ENCODE measurements around the gene PIP4K2A.
"Not testable (repeated sequence)": the region's sequence is repeated elsewhere in the genome, so short reads cannot be mapped to it uniquely, and the experiment has no call there.

Gene PIP4K2A

GRCh38 chr10:22697101-22697500, 17.3 kb downstream of the PIP4K2A start:
- no peak for DNase-seq

DNA sequence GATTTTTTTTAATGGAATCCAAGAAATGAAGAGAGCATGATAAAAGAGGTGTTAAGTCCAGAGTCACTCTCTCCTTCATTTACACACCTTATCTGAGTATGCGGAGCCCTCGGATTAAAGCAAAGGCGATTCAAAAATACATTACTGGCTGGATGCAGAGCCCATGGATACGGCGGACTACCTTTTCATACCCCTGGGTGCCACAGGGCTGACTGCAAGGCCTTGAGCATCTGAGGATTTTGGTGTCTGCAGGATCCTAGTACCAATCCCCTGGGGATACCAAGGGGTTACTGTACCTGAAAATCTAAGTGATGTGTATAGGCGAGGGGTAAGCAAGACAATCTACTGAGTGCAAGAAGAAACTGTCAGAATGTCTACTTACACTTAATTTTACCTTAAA, 20.5 kb downstream of the PIP4K2A start:
- DNase-seq, result no peak

GRCh38 chr10:22693371-22693784, 21.0 kb downstream of the PIP4K2A start:
- DNase-seq, result no peak

- DNase-seq, result not testable (repeated sequence)
Measured at GRCh38 chr10:22692119-22692518, 22.3 kb downstream of the PIP4K2A start.

DNA sequence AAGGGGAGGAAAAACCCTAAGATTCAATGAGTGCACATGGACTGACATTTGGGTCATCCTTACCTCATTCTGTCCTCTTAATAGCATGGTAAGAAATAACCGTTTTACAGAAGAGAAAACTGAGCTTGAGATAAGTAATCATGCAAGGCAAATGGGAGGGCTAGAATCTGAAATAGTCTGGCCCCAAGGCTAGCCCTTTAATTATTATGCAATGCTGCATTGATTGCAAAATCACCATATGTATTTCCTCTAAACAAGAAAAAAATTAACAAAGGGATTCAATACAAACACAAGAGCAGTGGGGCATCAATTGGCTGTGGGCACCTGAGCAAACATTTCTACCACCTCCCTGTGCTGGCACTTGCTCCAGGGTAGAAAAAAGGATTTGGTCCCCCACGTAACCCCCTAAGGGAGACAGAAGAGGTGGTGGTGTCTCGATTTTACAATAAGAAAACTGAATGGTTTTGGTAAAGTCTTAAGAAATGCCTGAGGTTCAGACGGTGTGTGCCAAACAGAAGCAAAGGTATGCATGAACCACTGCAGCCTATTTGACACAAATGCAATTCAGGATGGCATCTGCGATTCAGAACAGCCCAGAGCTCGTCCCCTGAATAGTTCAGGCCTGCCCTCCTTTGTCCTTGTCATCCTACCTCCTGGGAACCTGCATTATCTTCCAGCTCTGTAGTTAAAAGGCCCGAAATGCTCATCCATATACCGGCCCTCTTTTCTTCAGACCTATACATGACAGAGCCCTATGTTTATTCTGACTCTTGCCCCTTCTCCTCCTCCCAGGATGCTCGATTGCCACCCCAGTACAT, 23.6 kb downstream of the PIP4K2A start:
- DNase-seq, result no peak

- DNase-seq, result no peak
Measured at GRCh38 chr10:22690158-22690557, 24.2 kb downstream of the PIP4K2A start.

DNA sequence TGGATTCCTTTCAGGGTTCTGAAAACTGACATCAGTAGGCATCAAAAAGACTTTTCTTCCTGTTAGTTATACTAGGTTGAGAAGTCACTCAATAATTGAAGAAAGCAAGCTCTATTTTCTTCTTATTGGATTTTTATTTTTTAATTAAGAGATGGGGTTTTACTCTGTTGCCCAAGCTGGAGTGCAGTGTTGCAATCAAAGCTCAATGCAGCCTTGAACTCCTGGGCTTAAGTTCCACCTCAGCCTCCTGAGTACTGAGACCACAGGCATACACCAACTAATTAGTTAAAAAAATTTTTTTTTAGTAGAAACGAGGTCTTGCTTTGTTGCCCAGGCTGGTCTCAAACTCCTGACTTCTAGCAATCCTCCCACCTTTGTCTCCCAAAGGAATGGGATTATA, 28.0 kb downstream of the PIP4K2A start:
- no peak for DNase-seq

DNA sequence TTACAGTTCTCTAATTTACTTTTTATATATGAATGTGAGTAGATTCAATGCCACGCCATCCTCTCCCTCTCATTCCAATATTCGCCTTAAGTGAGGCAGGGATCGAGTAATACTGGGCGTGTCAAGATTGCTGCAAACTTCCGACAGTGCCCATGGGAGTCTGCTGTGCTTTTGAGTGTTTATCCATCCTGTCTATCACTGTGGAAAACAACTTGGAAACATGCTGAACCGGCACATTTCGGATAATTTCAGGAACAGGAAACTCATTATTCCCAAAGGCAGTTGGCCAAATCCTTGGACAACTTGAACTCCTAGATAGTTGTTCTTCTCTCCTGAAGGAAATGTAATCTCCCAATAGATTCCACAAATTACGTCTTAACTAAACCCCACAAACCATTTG, 28.5 kb downstream of the PIP4K2A start:
- DNase-seq, result no peak

DNA sequence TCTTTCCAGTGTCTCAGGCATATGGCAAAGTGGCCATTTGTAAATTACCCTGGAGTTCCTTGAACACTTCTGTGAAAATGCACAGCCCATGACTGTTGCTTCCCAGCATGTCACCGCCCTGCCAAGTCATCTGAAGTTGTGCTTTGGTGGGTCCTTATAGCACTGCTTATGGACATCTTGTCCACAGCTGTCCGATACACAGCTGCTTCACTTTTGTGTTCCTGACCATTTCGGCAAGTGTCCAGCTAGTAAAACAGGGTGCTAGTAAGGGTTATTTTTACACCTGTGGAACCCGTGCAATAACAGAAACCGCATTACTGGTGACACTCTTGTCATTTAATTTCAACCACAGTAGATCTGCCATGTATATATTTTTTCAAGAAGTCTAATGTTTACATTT, 29.7 kb downstream of the PIP4K2A start:
- DNase-seq, result no peak

DNA sequence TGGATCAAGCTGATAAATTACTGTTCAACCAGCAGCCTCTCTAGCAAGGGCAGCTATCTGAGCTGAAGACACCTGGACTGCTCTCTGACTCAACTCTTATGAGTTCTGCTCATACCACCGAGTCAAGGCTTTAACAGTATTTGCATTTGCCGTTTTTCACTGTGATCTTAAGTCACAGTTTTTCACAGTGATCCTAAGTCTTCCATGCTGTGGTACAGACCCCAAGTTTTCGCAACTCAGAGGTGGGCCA, 31.3 kb downstream of the PIP4K2A start:
- no peak for DNase-seq

DNA sequence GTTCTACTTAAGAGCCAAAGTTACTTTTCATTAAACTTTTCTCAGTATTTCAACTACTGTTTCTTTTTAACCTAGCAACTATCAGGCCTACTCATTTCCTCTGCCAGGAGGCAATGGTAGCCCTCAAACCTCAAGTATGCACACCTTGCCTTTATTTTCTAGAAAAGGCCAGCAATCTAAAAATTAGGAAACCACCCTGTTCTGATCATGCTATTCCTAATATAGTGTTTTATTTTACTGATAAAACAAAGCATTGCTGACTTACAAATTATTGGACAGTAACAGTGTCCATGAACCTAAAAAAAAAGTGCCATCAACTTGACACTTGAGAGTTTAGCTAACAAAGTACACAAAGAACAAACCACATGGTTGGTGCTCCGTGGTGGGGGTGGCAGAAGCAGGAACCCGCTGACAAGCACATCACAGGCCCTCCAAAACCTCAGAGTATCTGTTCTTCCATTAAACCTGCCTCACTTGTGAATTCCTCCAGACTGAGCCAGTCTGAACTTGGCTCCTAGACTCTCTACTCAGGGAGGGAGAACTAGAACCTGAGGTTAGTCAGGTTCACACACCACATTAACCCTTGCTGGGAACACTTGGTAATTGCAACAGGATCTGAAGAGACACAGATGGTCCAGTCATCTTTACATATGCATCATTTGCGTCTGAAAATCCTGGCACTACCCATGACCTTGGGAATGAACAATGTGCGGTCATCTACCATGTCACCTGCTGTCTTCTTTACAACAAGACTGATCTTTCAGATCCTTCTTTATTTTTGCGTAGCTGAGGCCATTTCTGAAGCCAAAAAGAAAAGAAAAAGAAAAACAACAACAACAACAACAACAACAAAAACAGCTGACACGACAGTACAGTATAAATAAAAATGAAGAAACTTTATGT, 31.9 kb downstream of the PIP4K2A start:
- DNase-seq, result no peak

DNA sequence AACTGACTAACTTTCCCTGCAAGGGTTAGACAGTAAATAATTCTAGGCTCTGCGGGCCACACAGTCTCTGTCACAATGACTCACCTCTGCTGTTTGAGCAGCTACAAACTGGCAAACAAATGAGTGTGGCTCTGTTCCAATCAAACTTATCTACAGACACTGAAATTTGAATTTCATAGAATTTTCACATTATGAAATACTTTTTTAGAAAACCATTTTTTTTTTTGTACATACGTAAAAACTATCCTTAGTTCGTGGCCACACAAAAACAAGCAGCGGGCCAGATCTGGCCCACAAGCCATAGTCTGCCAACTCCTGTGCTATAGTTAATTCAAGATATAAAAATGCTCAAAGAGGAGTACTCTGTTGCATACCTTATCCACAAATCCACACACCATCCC, 32.6 kb downstream of the PIP4K2A start:
- no peak for DNase-seq

DNA sequence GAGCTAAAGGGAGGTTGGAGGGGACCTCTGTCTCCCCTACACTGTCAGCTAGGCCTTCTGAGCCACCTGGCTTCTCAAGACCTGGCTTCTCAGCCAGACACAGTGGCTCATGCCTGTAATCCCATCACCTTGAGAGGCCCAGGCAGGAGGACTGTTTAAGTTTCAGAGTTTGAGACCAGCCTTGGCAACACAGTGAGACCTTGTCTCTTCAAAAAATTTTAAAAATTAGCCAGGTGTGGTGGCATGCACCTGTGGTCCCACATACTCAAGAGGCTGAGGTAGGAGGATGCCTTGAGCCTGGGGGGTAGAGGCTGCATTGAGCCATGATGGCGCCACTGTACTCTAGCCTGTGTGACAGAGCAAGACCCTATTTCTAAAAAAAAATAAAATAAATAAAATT, 33.1 kb downstream of the PIP4K2A start:
- no peak for DNase-seq

DNA sequence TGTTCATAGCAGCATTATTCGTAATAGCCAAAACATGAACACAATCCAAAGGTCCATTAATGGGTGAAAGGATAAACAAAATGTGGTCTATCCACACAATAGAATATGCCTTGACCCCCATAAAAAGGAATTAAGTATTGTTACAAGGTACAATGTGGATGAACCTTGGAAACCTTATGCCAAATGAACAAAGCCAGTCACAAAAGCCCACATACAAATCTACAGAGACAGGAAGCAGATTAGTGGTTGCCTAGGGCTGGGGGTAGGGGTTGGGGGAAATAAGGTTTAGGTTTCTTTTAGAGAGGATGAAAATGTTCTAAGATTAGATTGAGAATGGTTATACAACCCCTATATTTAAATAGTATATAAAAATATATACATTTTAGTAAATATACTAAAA, 34.8 kb downstream of the PIP4K2A start:
- DNase-seq, result no peak

DNA sequence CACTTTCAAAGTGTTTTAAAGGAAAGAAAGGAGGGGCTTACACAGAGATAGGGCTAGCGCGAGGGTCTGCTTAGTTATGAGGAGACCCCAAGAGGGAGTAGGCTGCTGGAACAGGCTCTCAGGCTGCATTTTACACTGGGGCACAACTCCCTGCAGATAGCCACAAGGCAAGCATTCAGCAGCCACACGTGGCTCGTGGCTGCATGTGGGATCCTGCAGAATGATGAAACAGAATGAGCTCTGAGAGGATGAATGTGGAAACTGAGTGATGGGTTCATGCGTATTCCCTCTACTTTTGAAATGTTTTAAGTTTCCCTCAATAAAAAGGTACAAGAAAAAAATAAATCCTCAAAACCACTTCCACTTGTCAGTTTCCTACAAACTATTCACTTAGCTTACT, 37.0 kb downstream of the PIP4K2A start:
- DNase-seq, result no peak

DNA sequence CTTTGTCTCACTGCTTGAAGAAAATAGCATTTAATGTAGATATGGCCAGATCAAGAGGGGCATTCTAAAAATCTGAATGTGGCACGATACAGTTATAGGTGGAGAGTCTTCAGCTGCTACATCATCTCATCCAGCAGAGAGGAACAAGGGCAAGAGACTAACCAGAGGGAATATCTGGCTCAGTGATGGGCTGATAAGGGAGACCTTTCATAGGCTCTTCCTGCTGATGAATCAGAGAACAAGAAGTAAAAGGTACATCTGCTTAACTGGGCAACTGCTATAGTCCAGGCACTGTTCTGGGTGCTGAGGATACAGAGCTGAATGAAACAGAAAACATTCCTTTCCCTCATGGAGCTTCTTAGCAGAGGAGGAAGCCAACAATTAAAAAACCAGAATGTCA, 37.9 kb downstream of the PIP4K2A start:
- DNase-seq, result no peak

DNA sequence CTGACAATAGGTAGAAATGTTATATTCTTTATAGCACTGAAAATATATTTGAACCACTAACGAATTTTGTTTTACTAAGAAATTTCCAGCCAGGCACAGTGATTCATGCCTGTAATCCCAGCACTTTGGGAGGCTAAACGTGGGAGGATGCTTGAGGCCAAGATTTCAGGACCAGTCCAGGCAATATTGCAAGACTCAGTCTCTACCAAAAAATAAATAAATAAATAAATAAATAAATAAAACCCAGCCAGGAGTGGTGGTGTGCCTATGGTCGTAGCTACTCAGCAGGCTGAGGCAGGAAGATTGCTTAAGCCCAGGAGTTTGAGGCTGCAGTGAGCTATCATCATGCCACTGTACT, 39.8 kb downstream of the PIP4K2A start:
- no peak for DNase-seq

GRCh38 chr10:22673785-22674572, 40.4 kb downstream of the PIP4K2A start:
- no peak for DNase-seq

GRCh38 chr10:22673091-22673392, 41.3 kb downstream of the PIP4K2A start:
- no peak for DNase-seq

GRCh38 chr10:22672319-22673090, 41.9 kb downstream of the PIP4K2A start:
- no peak for DNase-seq

DNA sequence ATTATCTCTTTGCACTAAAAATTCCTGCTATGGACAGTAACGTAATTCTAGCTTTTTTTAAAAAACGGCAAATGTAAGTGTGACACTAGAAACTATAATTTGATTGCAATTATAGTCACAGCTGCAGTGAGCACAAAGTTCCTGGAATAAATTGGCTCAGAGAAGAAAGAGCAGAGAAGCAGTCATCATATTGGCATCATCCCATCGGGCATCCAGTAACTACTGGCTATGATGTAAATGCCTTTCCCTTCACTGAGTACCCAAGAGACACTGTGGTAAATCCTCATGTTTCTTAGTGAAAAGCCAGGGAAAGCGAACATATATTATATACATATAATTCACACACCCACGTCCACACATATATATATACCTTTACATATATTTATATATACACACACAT, 43.6 kb downstream of the PIP4K2A start:
- DNase-seq, result no peak

DNA sequence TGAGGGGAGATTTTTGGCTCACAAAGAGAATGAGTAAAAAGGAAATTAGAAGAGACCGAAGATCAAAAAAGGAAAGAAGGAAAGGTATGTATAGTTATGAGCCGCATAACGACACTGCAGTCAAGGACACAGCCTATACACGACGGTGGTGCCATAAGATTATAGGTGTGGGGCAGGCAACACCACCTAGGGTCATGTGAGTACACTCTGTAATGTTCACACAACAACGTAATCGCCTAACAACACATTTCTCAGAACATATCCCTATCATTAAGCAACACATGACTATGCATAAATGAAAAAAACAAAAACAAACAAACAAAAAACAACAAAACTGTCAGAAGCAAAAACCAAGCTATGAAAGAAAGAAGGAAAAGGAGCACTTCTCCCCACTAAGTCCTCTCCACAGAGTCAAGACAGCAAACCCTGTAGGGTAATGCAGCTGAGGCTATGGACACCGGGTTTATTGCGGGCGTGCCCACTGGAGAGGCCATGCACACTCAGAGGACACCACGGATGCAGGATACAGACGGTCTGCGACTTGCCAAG, 45.1 kb downstream of the PIP4K2A start:
- no peak for DNase-seq
